Esophagus squamous epithelium (tissue), 5 donors: ENCODE results near the gene VPS37B. TPM values are rescaled to one million over a fixed set of nuclear protein-coding genes. Genes with fewer than 3 reads are reported as not detected.

Experiments
- DNase-seq: peaks from one replicate; lab custom pipeline; 2025; lab: John Stamatoyannopoulos, UW
- H3K27ac ChIP-seq, 4 donors: fragments of 200-600 bp; sonication (generic); one replicate each; pipeline ENCODE4 v1.5.1; 2016 to 2019; ENCODE audit warnings: mild to moderate bottlenecking in 1 of 4
- H3K27me3 ChIP-seq, 4 donors: fragments of 200-600 bp; sonication (generic); 1 replicate in 3 of 4; 2 replicates in 1 of 4; pipeline versions ENCODE4 v1.5.1 to v1.6.0; 2017 to 2021; ENCODE audit warnings: antibody characterized with exemption in 1 of 4
- H3K36me3 ChIP-seq, 3 donors: fragments of 200-600 bp; sonication (generic); one replicate each; pipeline ENCODE4 v1.5.1; 2016 to 2019
- H3K4me1 ChIP-seq, 3 donors: fragments of 200-600 bp; sonication (generic); one replicate each; pipeline ENCODE4 v1.5.1; 2017 to 2019
- H3K4me3 ChIP-seq, 4 donors: fragments of 200-600 bp; sonication (generic); 1 replicate in 3 of 4; 2 replicates in 1 of 4; pipeline ENCODE4 v1.5.1; 2016 to 2019; ENCODE audit warnings: mild to moderate bottlenecking in 2 of 4, moderate library complexity in 1 of 4
- H3K9me3 ChIP-seq, 3 donors: fragments of 200-600 bp; sonication (generic); one replicate each; pipeline ENCODE4 v1.5.1; 2016 to 2019
- POLR2A ChIP-seq, 4 donors: fragments of 450-650 bp; IDR thresholded peaks; one replicate each; pipeline ENCODE4 v1.6.1; 2017; ENCODE audit warnings: antibody characterized with exemption in 4 of 4, mild to moderate bottlenecking in 4 of 4, moderate library complexity in 3 of 4
- WGBS, 2 donors: methylation state at CpG; one replicate each; pipeline ENCODE4 v1.1.5; 2018; 5-methylcytosine and 5-hydroxymethylcytosine counted together
- intact Hi-C: fragments of 100-400 bp; cut with DNase I; formaldehyde crosslinking; loops from one replicate; pipeline ENCODE4 v1.15.0; 2022
- total RNA-seq, 4 donors: library from RNA; depleted of rRNA; stranded (reverse); fragments of >200 nt; gene quantifications; one replicate each; pipeline ENCODE4 v1.1.0, GENCODE V29; 2016
- TF ChIP-seq, protein P1 (sequence below), 6 experiments: fragments of 450-650 bp in 4 of 6; fragments of 200-600 bp in 2 of 6; sonication (generic) in 2 of 6; IDR thresholded peaks; one replicate each; pipeline ENCODE4 v1.5.1; 2016 to 2019; ENCODE audit warnings: antibody characterized with exemption in 6 of 6, mild to moderate bottlenecking in 4 of 6, moderate library complexity in 4 of 6
- donor health status: DM: yes; HTN: yes; CAD: no.

Gene VPS37B
- total RNA-seq, 4 donors from 2014 or later, result 41.1 to 85.7 (median 69.5) TPM

GRCh38 chr12:122849352-122850047 is 46.4 kb downstream of the VPS37B start:
- WGBS, 2 donors, result 87 to 93% methylated on average over 15 to 18 of the region's 26 CpGs
- no peaks in the 10 kb centered on the region for H3K9me3 ChIP-seq
- no peak overlapping the region for H3K4me3 ChIP-seq
- TF ChIP-seq POLR2A (IDR thresholded peaks at IDR 0.05), result no peak
- TF ChIP-seq, protein P1, sequence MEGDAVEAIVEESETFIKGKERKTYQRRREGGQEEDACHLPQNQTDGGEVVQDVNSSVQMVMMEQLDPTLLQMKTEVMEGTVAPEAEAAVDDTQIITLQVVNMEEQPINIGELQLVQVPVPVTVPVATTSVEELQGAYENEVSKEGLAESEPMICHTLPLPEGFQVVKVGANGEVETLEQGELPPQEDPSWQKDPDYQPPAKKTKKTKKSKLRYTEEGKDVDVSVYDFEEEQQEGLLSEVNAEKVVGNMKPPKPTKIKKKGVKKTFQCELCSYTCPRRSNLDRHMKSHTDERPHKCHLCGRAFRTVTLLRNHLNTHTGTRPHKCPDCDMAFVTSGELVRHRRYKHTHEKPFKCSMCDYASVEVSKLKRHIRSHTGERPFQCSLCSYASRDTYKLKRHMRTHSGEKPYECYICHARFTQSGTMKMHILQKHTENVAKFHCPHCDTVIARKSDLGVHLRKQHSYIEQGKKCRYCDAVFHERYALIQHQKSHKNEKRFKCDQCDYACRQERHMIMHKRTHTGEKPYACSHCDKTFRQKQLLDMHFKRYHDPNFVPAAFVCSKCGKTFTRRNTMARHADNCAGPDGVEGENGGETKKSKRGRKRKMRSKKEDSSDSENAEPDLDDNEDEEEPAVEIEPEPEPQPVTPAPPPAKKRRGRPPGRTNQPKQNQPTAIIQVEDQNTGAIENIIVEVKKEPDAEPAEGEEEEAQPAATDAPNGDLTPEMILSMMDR (IDR thresholded peaks at IDR 0.05), result no peak
- H3K36me3 ChIP-seq, result peaks cover 0 to 17% (median 0%) of the 10 kb centered on the region in 3 donors
- peak overlapping the region in 1 of 4 donors; percentile 76 for H3K27ac ChIP-seq
- H3K4me1 ChIP-seq, result peaks cover 6 to 50% (median 35%) of the 10 kb centered on the region in 3 donors
- no peak for DNase-seq
- intact Hi-C loops, result no loop called here
- H3K27me3 ChIP-seq, result no peaks in the 10 kb centered on the region

DNA sequence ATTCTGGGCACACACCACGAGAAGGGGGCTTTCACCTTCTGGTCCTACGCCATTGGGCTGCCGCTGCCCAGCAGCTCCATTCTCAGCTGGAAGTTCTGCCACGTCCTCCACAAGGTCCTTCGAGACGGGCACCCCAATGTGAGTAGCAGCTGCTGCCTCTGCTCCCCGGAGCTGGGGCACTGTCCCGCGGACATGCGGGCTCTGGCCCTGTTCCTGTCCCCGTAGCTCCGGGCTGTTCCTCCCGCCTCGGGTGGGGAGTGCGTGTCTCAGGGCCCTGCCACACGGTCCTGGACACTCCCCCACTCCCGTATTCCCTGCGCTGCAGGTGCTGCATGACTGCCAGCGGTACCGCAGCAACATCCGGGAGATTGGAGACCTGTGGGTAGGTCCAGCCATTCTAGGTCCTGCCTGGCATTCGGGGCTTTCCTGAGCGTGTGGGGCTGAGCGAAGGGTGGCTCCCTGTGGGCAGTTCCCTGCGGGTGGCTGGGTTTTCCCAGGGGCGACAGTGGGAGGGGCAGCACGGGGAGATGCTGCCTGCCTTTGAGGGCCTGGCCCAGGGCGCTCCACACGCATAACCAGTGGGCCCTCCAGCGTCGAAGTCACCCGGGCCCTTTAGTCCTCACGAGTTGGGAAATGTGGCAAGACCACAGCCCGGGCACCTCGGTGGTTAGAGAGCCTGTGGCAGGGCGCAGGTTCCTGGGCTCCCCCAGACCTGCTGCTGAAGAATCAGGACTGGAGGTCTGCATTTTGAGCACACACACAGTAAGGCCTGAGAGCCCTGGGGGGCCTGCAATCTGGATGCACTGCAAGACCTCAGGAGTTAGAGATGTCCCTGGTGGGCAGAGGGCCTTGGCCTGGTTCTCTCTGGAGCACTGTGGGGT is 47.2 kb downstream of the VPS37B start:
- no peaks in the 10 kb centered on the region for H3K27me3 ChIP-seq
- H3K4me3 ChIP-seq, result no peak overlapping the region
- TF ChIP-seq, protein P1 (IDR thresholded peaks at IDR 0.05), result no peak
- TF ChIP-seq POLR2A (IDR thresholded peaks at IDR 0.05), result no peak
- H3K36me3 ChIP-seq, result peaks cover 0 to 15% (median 0%) of the 10 kb centered on the region in 3 donors
- WGBS, 2 donors, result 80% methylated on average over 8 to 13 of the region's 36 CpGs
- H3K27ac ChIP-seq, result peak overlapping the region in 1 of 4 donors; percentile 76
- no peak for DNase-seq
- intact Hi-C loops, result no loop called here
- H3K9me3 ChIP-seq, result no peaks in the 10 kb centered on the region
- peaks cover 6 to 50% (median 33%) of the 10 kb centered on the region in 3 donors for H3K4me1 ChIP-seq

DNA sequence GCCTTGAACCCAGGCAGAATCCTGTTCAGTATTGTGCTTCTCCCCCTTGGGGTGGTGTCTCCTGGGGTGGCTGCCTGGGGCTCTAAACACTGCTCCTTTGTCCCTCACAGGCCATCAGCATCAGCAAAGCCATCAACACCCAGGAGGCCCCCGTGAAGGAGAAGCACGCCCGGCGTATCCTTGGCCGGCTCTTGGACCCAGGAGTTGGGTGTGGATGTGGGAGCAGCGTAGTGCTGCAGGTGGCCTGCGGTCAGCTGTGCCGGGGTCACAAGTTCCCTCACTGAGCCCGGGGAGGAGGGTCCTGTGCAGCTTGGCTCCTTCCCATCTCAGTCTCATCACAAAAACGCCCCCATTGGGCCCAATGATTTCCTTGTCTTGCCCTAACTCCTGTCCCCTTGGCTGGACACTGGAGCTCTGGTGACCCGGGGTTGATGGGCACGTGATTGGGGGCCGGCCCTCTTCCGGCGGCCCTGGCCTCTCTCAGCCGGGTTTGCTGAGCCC is 48.0 kb downstream of the VPS37B start:
- WGBS, 2 donors, result 84 to 95% methylated on average over 6 to 7 of the region's 16 CpGs
- no peak for DNase-seq
- intact Hi-C loops, result no loop called here
- no peak overlapping the region for H3K27ac ChIP-seq
- TF ChIP-seq POLR2A (IDR thresholded peaks at IDR 0.05), result no peak
- TF ChIP-seq, protein P1 (IDR thresholded peaks at IDR 0.05), result no peak
- H3K27me3 ChIP-seq, result no peaks in the 10 kb centered on the region
- peaks cover 6 to 42% (median 28%) of the 10 kb centered on the region in 3 donors for H3K4me1 ChIP-seq
- H3K4me3 ChIP-seq, result no peak overlapping the region
- peaks cover 0 to 15% (median 0%) of the 10 kb centered on the region in 3 donors for H3K36me3 ChIP-seq
- no peaks in the 10 kb centered on the region for H3K9me3 ChIP-seq

GRCh38 chr12:122847516-122847836 is 48.4 kb downstream of the VPS37B start:
- intact Hi-C loops, result no loop called here
- Histone ChIP-seq H3K4me1 (peaks cover 1 to 42% (median 23%) of the 10 kb centered on the region in 3 donors), H3K27me3 (no peaks in the 10 kb centered on the region), H3K27ac (no peak overlapping the region), H3K9me3 (no peaks in the 10 kb centered on the region), H3K36me3 (peaks cover 0 to 15% (median 0%) of the 10 kb centered on the region in 3 donors), H3K4me3 (no peak overlapping the region)
- no peak for DNase-seq
- 77% methylated on average over 3 of the region's 5 CpGs; no CpG with 5 or more reads in 1 of the 2 donors for WGBS, 2 donors
- TF ChIP-seq, protein P1 (IDR thresholded peaks at IDR 0.05), result no peak
- no peak for TF ChIP-seq POLR2A (IDR thresholded peaks at IDR 0.05)
